ENCODE data around the gene CCDC127.

- TF ChIP-seq RARB (CRISPR knock-in tag; IDR thresholded peaks at IDR 0.05), result no peak
- TF ChIP-seq TCF4 (CRISPR knock-in tag; IDR thresholded peaks at IDR 0.05; ENCODE audit: borderline replicate concordance), result no peak
- no peak for TF ChIP-seq CREB5 (CRISPR knock-in tag; IDR thresholded peaks at IDR 0.05; ENCODE audit: low read depth)
- no peak for TF ChIP-seq PATZ1 (CRISPR knock-in tag; IDR thresholded peaks at IDR 0.05; ENCODE audit: borderline replicate concordance)
- no peak for TF ChIP-seq TSHZ2 (CRISPR knock-in tag; IDR thresholded peaks at IDR 0.05)
- TF ChIP-seq OSR1 (CRISPR knock-in tag; IDR thresholded peaks at IDR 0.05), result no peak
Observed at GRCh38 chr5:206406-206805, 11.5 kb downstream of the CCDC127 start.
